HepG2 (cell line): Measurements from ENCODE around the gene PPM1G. TPM values are rescaled to one million over a fixed set of nuclear protein-coding genes. Genes with fewer than 3 reads are reported as not detected.

ENCODE experiments used
- ARHGAP35 ChIP-seq: sonication (generic); formaldehyde crosslinking; IDR thresholded peaks from 2 replicates; pipeline ENCODE4 v1.9.0; 2022; ENCODE audit warnings: mild to moderate bottlenecking, inconsistent platforms, moderate library complexity, missing genetic modification reagents, borderline replicate concordance
- ATRX ChIP-seq: sonication (generic); formaldehyde crosslinking; IDR thresholded peaks from 2 replicates; pipeline ENCODE4 v1.4.0; 2020; ENCODE audit warnings: missing genetic modification reagents, borderline replicate concordance
- CHCHD3 ChIP-seq: sonication (generic); formaldehyde crosslinking; IDR thresholded peaks from 2 replicates; pipeline ENCODE4 v1.8.0; 2022; ENCODE audit warnings: mild to moderate bottlenecking, missing genetic modification reagents, moderate library complexity
- DDIT3 ChIP-seq: sonication (generic); formaldehyde crosslinking; IDR thresholded peaks from 2 replicates; pipeline ENCODE4 v1.4.0; 2020; ENCODE audit warnings: mild to moderate bottlenecking, missing genetic modification reagents
- GPBP1L1 ChIP-seq: sonication (generic); formaldehyde crosslinking; IDR thresholded peaks from 2 replicates; pipeline ENCODE4 v1.5.0; 2020; ENCODE audit warnings: mild to moderate bottlenecking, missing genetic modification reagents
- HNF4A ChIP-seq: sonication (generic); formaldehyde crosslinking; IDR thresholded peaks from 2 replicates; pipeline ENCODE4 v1.4.0; 2020; ENCODE audit warnings: missing genetic modification reagents
- HOXA5 ChIP-seq: sonication (generic); formaldehyde crosslinking; IDR thresholded peaks from 2 replicates; pipeline ENCODE4 v1.4.0; 2020; ENCODE audit warnings: missing genetic modification reagents
- KAT8 ChIP-seq: IDR thresholded peaks from 2 replicates; pipeline ENCODE4 v1.6.1; 2016; ENCODE audit warnings: missing genetic modification reagents, missing compliant biosample characterization
- MLXIP ChIP-seq: sonication (generic); formaldehyde crosslinking; IDR thresholded peaks from 2 replicates; pipeline ENCODE4 v1.9.0; 2021; ENCODE audit warnings: missing genetic modification reagents, borderline replicate concordance
- STAG1 ChIP-seq: sonication (generic); formaldehyde crosslinking; IDR thresholded peaks from 2 replicates; pipeline ENCODE4 v1.4.0; 2020; ENCODE audit warnings: missing genetic modification reagents
- ZBTB37 ChIP-seq: sonication (generic); formaldehyde crosslinking; IDR thresholded peaks from 2 replicates; pipeline ENCODE4 v1.4.0; 2020; ENCODE audit warnings: mild to moderate bottlenecking, missing genetic modification reagents
- ZBTB4 ChIP-seq: sonication (generic); formaldehyde crosslinking; IDR thresholded peaks from 2 replicates; pipeline ENCODE4 v1.4.0; 2020; ENCODE audit warnings: missing genetic modification reagents, mild to moderate bottlenecking, borderline replicate concordance
- ZFP36 ChIP-seq: fragments of 150-350 bp; IDR thresholded peaks from 2 replicates; pipeline ENCODE4 v1.6.1; 2018; ENCODE audit warnings: borderline replicate concordance, low read length, low read depth; ENCODE audit not compliant: partially characterized antibody
- ZFP90 ChIP-seq: sonication (generic); formaldehyde crosslinking; IDR thresholded peaks from 2 replicates; pipeline ENCODE4 v1.8.0; 2022; ENCODE audit warnings: missing genetic modification reagents, mild to moderate bottlenecking, inconsistent platforms, borderline replicate concordance
- ZKSCAN1 ChIP-seq: fragments of 150-350 bp; IDR thresholded peaks from 2 replicates; pipeline ENCODE4 v1.6.1; 2014; ENCODE audit warnings: low read length
- ZNF317 ChIP-seq: sonication (generic); formaldehyde crosslinking; IDR thresholded peaks from 2 replicates; pipeline ENCODE4 v1.5.0; 2020; ENCODE audit warnings: mild to moderate bottlenecking, missing genetic modification reagents
- ZNF431 ChIP-seq: sonication (generic); formaldehyde crosslinking; IDR thresholded peaks from 2 replicates; pipeline ENCODE4 v1.9.0; 2022; ENCODE audit warnings: missing genetic modification reagents, low read depth, mild to moderate bottlenecking, borderline replicate concordance
- ZNF580 ChIP-seq: IDR thresholded peaks from 2 replicates; pipeline ENCODE4 v1.6.1; 2016; ENCODE audit warnings: low read depth, borderline replicate concordance
- polyA plus RNA-seq, 8 experiments: library from polyadenylated mRNA; depleted of rRNA in 3 of 8; stranded (reverse) in 7 of 8; unstranded in 1 of 8; fragments of >200 nt; fragmentation: Illumina TruSeq in 4 of 8; extraction: Trizol in 4 of 8; gene quantifications; 2 replicates each; pipeline versions ENCODE4 v1.2.1 to v1.2.3, GENCODE V29; 2011 to 2016; ENCODE audit warnings: low read depth in 4 of 8, missing spikeins in 1 of 8, mixed read lengths in 1 of 8; ENCODE audit not compliant: insufficient read depth in 1 of 8
- total RNA-seq, 5 experiments: library from RNA; depleted of rRNA; stranded (reverse); fragments of >200 nt; fragmentation: Illumina TruSeq; extraction: Trizol; gene quantifications; 2 replicates each; pipeline ENCODE4 v1.2.3, GENCODE V29; 2016; ENCODE audit warnings: low read depth in 1 of 5

PPM1G gene
- total and polyA plus RNA-seq, 2 of the 13 experiments (the other 11 are each of a cell fraction or from before 2014, with no cell fraction given) = 58.2 to 213 TPM

GRCh38 chr2:27356382-27357181 lies 52.8 kb downstream of the PPM1G start, which contains the start of gene GTF3C2 (continued):
- TF ChIP-seq ZBTB4 (CRISPR knock-in tag) (peak; percentile 71; the same call in 1 of the 2 replicates), ZNF431 (peak; percentile 85), STAG1 (CRISPR knock-in tag) (no peak; the same call in none of the 2 replicates), KAT8 (CRISPR knock-in tag) (peak; percentile 99), ZFP36 (no peak), ZKSCAN1 (peak; percentile 7; the same call in 1 of the 2 replicates), CHCHD3 (CRISPR knock-in tag) (no peak), ATRX (no peak), GPBP1L1 (no peak), ZBTB37 (CRISPR knock-in tag) (peak; percentile 31; the same call in 1 of the 2 replicates), ARHGAP35 (CRISPR knock-in tag) (peak; percentile 32; the same call in 1 of the 2 replicates), HNF4A (peak; percentile 5), DDIT3 (peak; percentile 16; the same call in 1 of the 2 replicates), ZNF317 (peak; percentile 71; the same call in 1 of the 2 replicates), ZNF580 (peak; percentile 76; the same call in 1 of the 2 replicates), HOXA5 (peak; percentile 75; the same call in 1 of the 2 replicates), ZFP90 (peak; percentile 65), MLXIP (CRISPR knock-in tag) (peak; percentile 71; the same call in 1 of the 2 replicates)
